HEK293 (cell line): ENCODE measurements around the gene POLR1G.

Experiments
- SP2 ChIP-seq: fragments of 450-650 bp; formaldehyde crosslinking; IDR thresholded peaks from 2 replicates; pipeline ENCODE4 v1.5.1; 2016; ENCODE audit warnings: missing biosample characterization, missing genetic modification characterization
- TF ChIP-seq, protein P1 (sequence below): fragments of 450-650 bp; formaldehyde crosslinking; IDR thresholded peaks from 2 replicates; pipeline ENCODE4 v1.5.1; 2016; ENCODE audit warnings: missing biosample characterization, missing genetic modification characterization, low read depth
- TF ChIP-seq, protein P2 (sequence below): fragments of 450-650 bp; formaldehyde crosslinking; IDR thresholded peaks from 2 replicates; pipeline ENCODE4 v1.5.1; 2016; ENCODE audit warnings: missing biosample characterization, missing genetic modification characterization
- TF ChIP-seq, protein P3 (sequence below): fragments of 450-650 bp; formaldehyde crosslinking; IDR thresholded peaks from 2 replicates; pipeline ENCODE4 v1.5.1; 2016; ENCODE audit warnings: missing biosample characterization, missing genetic modification characterization

DNA sequence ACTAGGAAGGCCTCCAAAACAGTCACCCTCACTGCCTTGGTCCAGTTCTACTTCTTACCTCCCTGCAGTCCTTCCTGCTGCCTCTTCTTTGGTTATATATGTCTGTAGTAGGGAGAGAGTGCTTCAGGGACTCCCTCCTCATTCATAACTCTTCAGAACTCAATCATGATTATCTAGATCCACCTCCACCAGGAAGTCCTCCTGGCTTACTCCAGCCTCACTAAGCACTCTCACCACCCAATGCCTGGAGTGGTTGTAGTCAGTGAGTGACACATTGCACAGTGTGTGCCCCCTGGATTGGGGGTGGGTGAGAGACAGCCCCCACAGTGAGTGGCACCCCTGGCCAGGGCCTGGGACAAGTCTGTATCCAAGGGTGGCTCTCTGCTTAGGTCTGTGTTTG, 51.3 kb downstream of the POLR1G start:
- TF ChIP-seq, protein P1, sequence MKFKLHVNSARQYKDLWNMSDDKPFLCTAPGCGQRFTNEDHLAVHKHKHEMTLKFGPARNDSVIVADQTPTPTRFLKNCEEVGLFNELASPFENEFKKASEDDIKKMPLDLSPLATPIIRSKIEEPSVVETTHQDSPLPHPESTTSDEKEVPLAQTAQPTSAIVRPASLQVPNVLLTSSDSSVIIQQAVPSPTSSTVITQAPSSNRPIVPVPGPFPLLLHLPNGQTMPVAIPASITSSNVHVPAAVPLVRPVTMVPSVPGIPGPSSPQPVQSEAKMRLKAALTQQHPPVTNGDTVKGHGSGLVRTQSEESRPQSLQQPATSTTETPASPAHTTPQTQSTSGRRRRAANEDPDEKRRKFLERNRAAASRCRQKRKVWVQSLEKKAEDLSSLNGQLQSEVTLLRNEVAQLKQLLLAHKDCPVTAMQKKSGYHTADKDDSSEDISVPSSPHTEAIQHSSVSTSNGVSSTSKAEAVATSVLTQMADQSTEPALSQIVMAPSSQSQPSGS (tag by site-specific recombination): no peak
- TF ChIP-seq, protein P2, sequence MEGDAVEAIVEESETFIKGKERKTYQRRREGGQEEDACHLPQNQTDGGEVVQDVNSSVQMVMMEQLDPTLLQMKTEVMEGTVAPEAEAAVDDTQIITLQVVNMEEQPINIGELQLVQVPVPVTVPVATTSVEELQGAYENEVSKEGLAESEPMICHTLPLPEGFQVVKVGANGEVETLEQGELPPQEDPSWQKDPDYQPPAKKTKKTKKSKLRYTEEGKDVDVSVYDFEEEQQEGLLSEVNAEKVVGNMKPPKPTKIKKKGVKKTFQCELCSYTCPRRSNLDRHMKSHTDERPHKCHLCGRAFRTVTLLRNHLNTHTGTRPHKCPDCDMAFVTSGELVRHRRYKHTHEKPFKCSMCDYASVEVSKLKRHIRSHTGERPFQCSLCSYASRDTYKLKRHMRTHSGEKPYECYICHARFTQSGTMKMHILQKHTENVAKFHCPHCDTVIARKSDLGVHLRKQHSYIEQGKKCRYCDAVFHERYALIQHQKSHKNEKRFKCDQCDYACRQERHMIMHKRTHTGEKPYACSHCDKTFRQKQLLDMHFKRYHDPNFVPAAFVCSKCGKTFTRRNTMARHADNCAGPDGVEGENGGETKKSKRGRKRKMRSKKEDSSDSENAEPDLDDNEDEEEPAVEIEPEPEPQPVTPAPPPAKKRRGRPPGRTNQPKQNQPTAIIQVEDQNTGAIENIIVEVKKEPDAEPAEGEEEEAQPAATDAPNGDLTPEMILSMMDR: no peak
- TF ChIP-seq, protein P3, sequence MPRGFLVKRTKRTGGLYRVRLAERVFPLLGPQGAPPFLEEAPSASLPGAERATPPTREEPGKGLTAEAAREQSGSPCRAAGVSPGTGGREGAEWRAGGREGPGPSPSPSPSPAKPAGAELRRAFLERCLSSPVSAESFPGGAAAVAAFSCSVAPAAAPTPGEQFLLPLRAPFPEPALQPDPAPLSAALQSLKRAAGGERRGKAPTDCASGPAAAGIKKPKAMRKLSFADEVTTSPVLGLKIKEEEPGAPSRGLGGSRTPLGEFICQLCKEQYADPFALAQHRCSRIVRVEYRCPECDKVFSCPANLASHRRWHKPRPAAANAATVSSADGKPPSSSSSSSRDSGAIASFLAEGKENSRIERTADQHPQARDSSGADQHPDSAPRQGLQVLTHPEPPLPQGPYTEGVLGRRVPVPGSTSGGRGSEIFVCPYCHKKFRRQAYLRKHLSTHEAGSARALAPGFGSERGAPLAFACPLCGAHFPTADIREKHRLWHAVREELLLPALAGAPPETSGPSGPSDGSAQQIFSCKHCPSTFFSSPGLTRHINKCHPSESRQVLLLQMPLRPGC (tag by site-specific recombination): no peak
- TF ChIP-seq SP2 (tag by site-specific recombination): no peak
